MM.1S (cell line): ENCODE measurements around the gene JAG1.

ENCODE experiments used
- DNase-seq: peaks from one replicate; pipeline ENCODE4 v3.0.0-alpha.2; 2015
- H2AFZ ChIP-seq: fragments of 300-600 bp; sonication (generic); 2 replicates; pipeline ENCODE4 v1.6.0; 2016; ENCODE audit warnings: antibody characterized with exemption, low read length
- H3F3A ChIP-seq: fragments of 300-600 bp; sonication (generic); 2 replicates; pipeline ENCODE4 v1.6.1; 2016; ENCODE audit warnings: mild to moderate bottlenecking, antibody characterized with exemption, low read length, moderate library complexity, mixed read lengths; ENCODE audit not compliant: insufficient read depth
- H3K27ac ChIP-seq: fragments of 300-600 bp; sonication (generic); 2 replicates; pipeline ENCODE4 v1.5.1; 2016; ENCODE audit warnings: mild to moderate bottlenecking, low read length
- H3K27me3 ChIP-seq: fragments of 300-600 bp; sonication (generic); replicated peaks from 2 replicates; pipeline ENCODE4 v1.6.0; 2016; ENCODE audit warnings: low read length; ENCODE audit not compliant: insufficient read depth
- H3K36me3 ChIP-seq: fragments of 300-600 bp; sonication (generic); replicated peaks from 2 replicates; pipeline ENCODE4 v1.6.1; 2016; ENCODE audit warnings: mild to moderate bottlenecking, low read length, mixed read lengths; ENCODE audit not compliant: insufficient read depth
- H3K4me1 ChIP-seq: fragments of 300-600 bp; sonication (generic); 2 replicates; pipeline ENCODE4 v1.6.1; 2016; ENCODE audit warnings: low read length, mixed read lengths
- H3K4me2 ChIP-seq: fragments of 300-600 bp; sonication (generic); 2 replicates; pipeline ENCODE4 v1.6.0; 2016; ENCODE audit warnings: low read depth, low read length
- H3K4me3 ChIP-seq: fragments of 300-600 bp; sonication (generic); 2 replicates; pipeline ENCODE4 v1.5.1; 2016; ENCODE audit warnings: low read length, mixed read lengths
- H3K79me2 ChIP-seq: fragments of 300-600 bp; sonication (generic); 2 replicates; pipeline ENCODE4 v1.6.1; 2016; ENCODE audit warnings: mixed run types, low read length, mixed read lengths
- H3K9ac ChIP-seq: fragments of 300-600 bp; sonication (generic); 2 replicates; pipeline ENCODE4 v1.6.1; 2016; ENCODE audit warnings: low read length, mixed read lengths
- H3K9me2 ChIP-seq: fragments of 300-600 bp; sonication (generic); replicated peaks from 2 replicates; pipeline ENCODE4 v1.6.1; 2016; ENCODE audit warnings: mild to moderate bottlenecking, low read length, mixed read lengths; ENCODE audit not compliant: insufficient read depth
- H3K9me3 ChIP-seq: fragments of 300-600 bp; sonication (generic); replicated peaks from 2 replicates; pipeline ENCODE4 v1.6.1; 2016; ENCODE audit warnings: mild to moderate bottlenecking, low read length, mixed read lengths; ENCODE audit not compliant: insufficient read depth
- H4K20me1 ChIP-seq: fragments of 300-600 bp; sonication (generic); 2 replicates; pipeline ENCODE4 v1.6.1; 2016; ENCODE audit warnings: mild to moderate bottlenecking, low read length, moderate library complexity, mixed read lengths; ENCODE audit not compliant: insufficient read depth
- EZH2 ChIP-seq: fragments of 300-600 bp; sonication (generic); optimal IDR thresholded peaks from 2 replicates; pipeline ENCODE3; 2017; ENCODE audit warnings: low read depth, mild to moderate bottlenecking, antibody characterized with exemption, low read length, mixed read lengths
- EZH2phosphoT487 ChIP-seq: fragments of 300-600 bp; sonication (generic); IDR thresholded peaks from 2 replicates; pipeline ENCODE4 v1.6.1; 2018; ENCODE audit warnings: antibody characterized with exemption, low read length
- TF ChIP-seq, protein P1 (sequence below): fragments of 300-600 bp; sonication (generic); IDR thresholded peaks from 2 replicates; pipeline ENCODE4 v1.5.1; 2016; ENCODE audit warnings: antibody characterized with exemption, low read length, mixed read lengths

Gene JAG1

DNA sequence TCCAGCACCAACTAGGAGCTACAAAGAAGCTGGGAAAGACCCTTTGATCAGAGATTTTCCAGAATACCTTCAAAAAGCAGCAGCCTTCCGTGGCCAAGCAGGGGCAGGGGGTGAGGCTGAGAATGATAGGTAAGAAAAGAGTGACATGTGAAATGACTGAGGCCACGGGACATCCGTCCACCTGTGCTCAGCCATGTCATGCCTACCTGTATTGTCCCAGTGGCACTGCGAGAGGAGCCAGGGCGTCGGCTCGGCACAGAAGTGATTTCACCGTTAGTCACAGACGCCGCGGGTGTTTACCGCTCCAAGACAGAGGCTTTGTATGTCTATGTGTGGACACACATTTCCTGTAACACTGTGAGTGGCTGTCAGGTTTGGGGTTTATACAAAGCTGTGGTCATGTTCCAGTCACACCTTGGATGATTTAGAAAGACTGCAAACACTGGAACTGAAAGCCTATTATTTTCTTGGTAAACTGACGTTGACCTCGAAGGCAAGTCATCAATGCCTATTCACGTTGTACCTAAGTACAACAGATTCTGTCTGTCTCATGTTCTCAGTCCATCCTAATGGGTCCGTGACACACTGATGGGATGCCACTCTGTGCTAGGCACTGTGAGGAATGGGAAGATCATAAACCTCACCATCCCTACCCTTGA is 32.1 kb upstream of the JAG1 start:
- Histone ChIP-seq H3K9ac (no peak overlapping the region), H3K27ac (no peak overlapping the region), H3F3A (no peaks in the 10 kb centered on the region), H3K4me1 (no peaks in the 10 kb centered on the region), H3K27me3 (no peaks in the 10 kb centered on the region), H3K36me3 (no peaks in the 10 kb centered on the region), H3K79me2 (no peaks in the 10 kb centered on the region), H4K20me1 (no peaks in the 10 kb centered on the region), H3K9me2 (no peaks in the 10 kb centered on the region), H3K9me3 (no peaks in the 10 kb centered on the region), H3K4me2 (no peak overlapping the region), H3K4me3 (no peak overlapping the region), H2AFZ (no peak overlapping the region)
- no peak for TF ChIP-seq EZH2
- TF ChIP-seq, protein P1, sequence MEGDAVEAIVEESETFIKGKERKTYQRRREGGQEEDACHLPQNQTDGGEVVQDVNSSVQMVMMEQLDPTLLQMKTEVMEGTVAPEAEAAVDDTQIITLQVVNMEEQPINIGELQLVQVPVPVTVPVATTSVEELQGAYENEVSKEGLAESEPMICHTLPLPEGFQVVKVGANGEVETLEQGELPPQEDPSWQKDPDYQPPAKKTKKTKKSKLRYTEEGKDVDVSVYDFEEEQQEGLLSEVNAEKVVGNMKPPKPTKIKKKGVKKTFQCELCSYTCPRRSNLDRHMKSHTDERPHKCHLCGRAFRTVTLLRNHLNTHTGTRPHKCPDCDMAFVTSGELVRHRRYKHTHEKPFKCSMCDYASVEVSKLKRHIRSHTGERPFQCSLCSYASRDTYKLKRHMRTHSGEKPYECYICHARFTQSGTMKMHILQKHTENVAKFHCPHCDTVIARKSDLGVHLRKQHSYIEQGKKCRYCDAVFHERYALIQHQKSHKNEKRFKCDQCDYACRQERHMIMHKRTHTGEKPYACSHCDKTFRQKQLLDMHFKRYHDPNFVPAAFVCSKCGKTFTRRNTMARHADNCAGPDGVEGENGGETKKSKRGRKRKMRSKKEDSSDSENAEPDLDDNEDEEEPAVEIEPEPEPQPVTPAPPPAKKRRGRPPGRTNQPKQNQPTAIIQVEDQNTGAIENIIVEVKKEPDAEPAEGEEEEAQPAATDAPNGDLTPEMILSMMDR: no peak
- no peak for TF ChIP-seq EZH2phosphoT487
- no peak for DNase-seq

DNA sequence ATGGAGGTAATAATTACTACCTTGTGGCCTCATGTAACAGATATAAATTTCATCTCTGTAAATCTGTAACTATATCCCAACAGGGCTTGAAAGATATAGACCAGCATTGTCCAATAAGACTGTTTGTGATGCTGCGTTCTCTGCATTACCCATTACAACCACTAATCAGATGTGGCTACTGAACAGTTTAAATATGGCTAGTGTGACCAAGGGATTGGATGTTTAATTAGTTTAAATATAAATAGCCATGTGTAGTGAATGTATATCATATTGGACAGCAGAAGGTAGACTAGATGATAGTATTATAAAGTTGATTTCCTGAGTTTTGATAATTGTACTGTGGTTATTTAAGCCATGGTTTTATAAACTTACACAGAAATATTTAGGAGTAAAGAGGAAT is 27.8 kb upstream of the JAG1 start:
- Histone ChIP-seq H4K20me1 (no peaks in the 10 kb centered on the region), H3K36me3 (no peaks in the 10 kb centered on the region), H3K27ac (no peak overlapping the region), H3K9me2 (no peaks in the 10 kb centered on the region), H3K4me3 (no peak overlapping the region), H3F3A (no peaks in the 10 kb centered on the region), H3K4me2 (no peak overlapping the region), H3K27me3 (no peaks in the 10 kb centered on the region), H3K9ac (no peak overlapping the region), H3K9me3 (no peaks in the 10 kb centered on the region), H2AFZ (no peak overlapping the region), H3K79me2 (no peaks in the 10 kb centered on the region), H3K4me1 (no peaks in the 10 kb centered on the region)
- TF ChIP-seq, protein P1: no peak
- TF ChIP-seq EZH2phosphoT487 (no peak), EZH2 (no peak)
- DNase-seq: no peak

DNA sequence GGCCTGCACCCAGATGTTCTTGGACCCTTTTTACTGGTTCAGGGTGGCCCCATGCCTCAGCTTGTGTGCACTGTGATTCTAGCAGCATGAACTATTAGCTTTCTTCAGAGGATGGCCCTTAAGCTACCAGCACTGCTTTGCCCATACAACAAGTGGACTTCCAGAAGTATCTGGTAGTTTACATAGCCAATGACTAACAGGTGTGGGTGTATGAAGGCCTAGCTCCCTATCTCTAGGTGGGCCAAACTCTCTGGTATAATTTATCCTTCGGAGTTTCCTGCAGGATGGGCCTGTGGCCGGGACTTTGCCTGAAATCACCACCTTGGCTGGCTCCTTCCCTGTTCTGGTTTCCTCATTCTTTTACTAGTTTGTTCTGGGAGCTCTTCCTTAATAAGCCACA is 26.1 kb upstream of the JAG1 start:
- no peaks in the 10 kb centered on the region for H4K20me1 ChIP-seq
- H3K9ac ChIP-seq: no peak overlapping the region
- no peaks in the 10 kb centered on the region for H3K9me2 ChIP-seq
- no peak overlapping the region for H2AFZ ChIP-seq
- H3K9me3 ChIP-seq: no peaks in the 10 kb centered on the region
- H3K36me3 ChIP-seq: no peaks in the 10 kb centered on the region
- no peak overlapping the region for H3K4me2 ChIP-seq
- H3F3A ChIP-seq: no peaks in the 10 kb centered on the region
- no peak overlapping the region for H3K4me3 ChIP-seq
- no peak for DNase-seq
- TF ChIP-seq, protein P1: no peak
- no peak for TF ChIP-seq EZH2
- no peak for TF ChIP-seq EZH2phosphoT487
- H3K79me2 ChIP-seq: no peaks in the 10 kb centered on the region
- no peak overlapping the region for H3K27ac ChIP-seq
- no peaks in the 10 kb centered on the region for H3K27me3 ChIP-seq
- H3K4me1 ChIP-seq: no peaks in the 10 kb centered on the region
